Dermis blood vessel endothelial cell (primary cell): Measurements from ENCODE around the gene PPP1R36. TPM values are rescaled to one million over a fixed set of nuclear protein-coding genes. Genes with fewer than 3 reads are reported as not detected.
"Not testable (repeated sequence)": the region's sequence is repeated elsewhere in the genome, so short reads cannot be mapped to it uniquely, and the experiment has no call there.

Experiments used
- DNase-seq: peaks from one replicate; pipeline ENCODE4 v3.0.0; 2010
- total RNA-seq: library from RNA; depleted of rRNA; stranded (reverse); fragments of >200 nt; gene quantifications from 2 replicates; pipeline ENCODE4 v1.2.3, GENCODE V29; 2014

Gene PPP1R36
- total RNA-seq, 1 donor from 2014 or later, result 0.68 TPM

GRCh38 chr14:64569138-64569631 lies 19.4 kb downstream of the PPP1R36 start:
- DNase-seq, result peak; percentile 79

GRCh38 chr14:64569646-64570045 lies 19.9 kb downstream of the PPP1R36 start:
- DNase-seq, result not testable (repeated sequence)

- no peak for DNase-seq
These were observed 22.8 kb downstream of the PPP1R36 start for GRCh38 chr14:64572386-64573104.

GRCh38 chr14:64573109-64573508 lies 23.3 kb downstream of the PPP1R36 start:
- no peak for DNase-seq

GRCh38 chr14:64574371-64575107 lies 24.8 kb downstream of the PPP1R36 start:
- no peak for DNase-seq

GRCh38 chr14:64577211-64577610 lies 27.4 kb downstream of the PPP1R36 start:
- no peak for DNase-seq

- DNase-seq, result peak; percentile 54
These were observed 30.7 kb downstream of the PPP1R36 start for GRCh38 chr14:64580467-64580866.

GRCh38 chr14:64581363-64581762 lies 31.6 kb downstream of the PPP1R36 start:
- DNase-seq, result no peak

- DNase-seq, result no peak
These were observed 32.1 kb downstream of the PPP1R36 start for GRCh38 chr14:64581817-64582216.

- DNase-seq, result no peak
These were observed 34.4 kb downstream of the PPP1R36 start for GRCh38 chr14:64584190-64584589.

GRCh38 chr14:64591809-64592208 lies 42.0 kb downstream of the PPP1R36 start:
- no peak for DNase-seq

GRCh38 chr14:64594438-64594837 lies 44.7 kb downstream of the PPP1R36 start:
- no peak for DNase-seq

- DNase-seq, result no peak
These were observed 48.6 kb downstream of the PPP1R36 start for GRCh38 chr14:64598404-64598803.

- DNase-seq, result no peak
These were observed 51.8 kb downstream of the PPP1R36 start for GRCh38 chr14:64601571-64601970.

GRCh38 chr14:64602826-64603225 lies 53.1 kb downstream of the PPP1R36 start:
- DNase-seq, result no peak

- DNase-seq, result no peak
These were observed 54.2 kb downstream of the PPP1R36 start for GRCh38 chr14:64604001-64604400.

GRCh38 chr14:64604881-64605280 lies 55.1 kb downstream of the PPP1R36 start:
- DNase-seq, result no peak

GRCh38 chr14:64605926-64606685 lies 56.3 kb downstream of the PPP1R36 start:
- no peak for DNase-seq

- no peak for DNase-seq
These were observed 60.4 kb downstream of the PPP1R36 start for GRCh38 chr14:64610049-64610746.

- no peak for DNase-seq
These were observed 61.7 kb downstream of the PPP1R36 start for GRCh38 chr14:64611358-64612020.

- DNase-seq, result peak; percentile 19
These were observed 62.2 kb downstream of the PPP1R36 start for GRCh38 chr14:64612021-64612380.
